Keratinocyte (primary cell): ENCODE data around the gene ERBB4. TPM values are rescaled to one million over a fixed set of nuclear protein-coding genes. Genes with fewer than 3 reads are reported as not detected.

ENCODE experiments used
- DNase-seq: peaks from one replicate; pipeline ENCODE4 v3.0.0-alpha.2; 2011; ENCODE audit warnings: low read depth, missing footprints, low spot score
- FAIRE-seq: peaks from 2 replicates; lab custom pipeline; 2011; peaks lifted over from hg19 to GRCh38; lab: Jason Lieb, UNC
- H2AFZ ChIP-seq: 2 replicates; pipeline ENCODE4 v1.6.0; 2012; ENCODE audit warnings: low read length, control low read depth, inconsistent platforms; ENCODE audit not compliant: control insufficient read depth
- H3K27ac ChIP-seq: 2 replicates; pipeline ENCODE4 v1.5.1; 2011; ENCODE audit warnings: low read length; ENCODE audit not compliant: control insufficient read depth, insufficient read depth
- H3K27me3 ChIP-seq: 3 replicates; pipeline ENCODE4 v1.6.0; 2011; ENCODE audit warnings: low read length; ENCODE audit not compliant: control insufficient read depth, insufficient read depth; ENCODE audit errors: extremely low read depth
- H3K36me3 ChIP-seq, 2 experiments: 2 replicates in 1 of 2; 3 replicates in 1 of 2; pipeline ENCODE4 v1.5.1; 2011; ENCODE audit warnings: low read length in 2 of 2, mild to moderate bottlenecking in 1 of 2; ENCODE audit not compliant: control insufficient read depth in 2 of 2, insufficient read depth in 2 of 2; ENCODE audit errors: extremely low read depth in 1 of 2
- H3K4me1 ChIP-seq: 3 replicates; pipeline ENCODE4 v1.5.1; 2011; ENCODE audit warnings: low read length; ENCODE audit not compliant: control insufficient read depth, insufficient read depth; ENCODE audit errors: extremely low read depth
- H3K4me2 ChIP-seq: 3 replicates; pipeline ENCODE4 v1.6.0; 2011; ENCODE audit warnings: low read depth, low read length; ENCODE audit not compliant: control insufficient read depth, insufficient read depth; ENCODE audit errors: extremely low read depth
- H3K4me3 ChIP-seq, 3 experiments: fragments of 200-600 bp in 1 of 3; sonication (generic) in 1 of 3; 2 replicates in 2 of 3; 3 replicates in 1 of 3; pipeline ENCODE4 v1.5.1; 2011 to 2016; ENCODE audit warnings: low read length in 3 of 3, mild to moderate bottlenecking in 3 of 3, control low read depth in 2 of 3, inconsistent platforms in 1 of 3, low read depth in 1 of 3, mixed read lengths in 1 of 3, mixed run types in 1 of 3, moderate library complexity in 1 of 3; ENCODE audit not compliant: control insufficient read depth in 2 of 3, insufficient read depth in 2 of 3; ENCODE audit errors: extremely low read depth in 1 of 3
- H3K79me2 ChIP-seq: 2 replicates; pipeline ENCODE4 v1.6.0; 2012; ENCODE audit warnings: low read length; ENCODE audit not compliant: control insufficient read depth, insufficient read depth
- H3K9ac ChIP-seq: 3 replicates; pipeline ENCODE4 v1.6.0; 2011; ENCODE audit warnings: low read length; ENCODE audit not compliant: control insufficient read depth, insufficient read depth; ENCODE audit errors: extremely low read depth
- H3K9me1 ChIP-seq: 3 replicates; pipeline ENCODE4 v1.6.0; 2011; ENCODE audit warnings: low read length; ENCODE audit not compliant: control insufficient read depth, insufficient read depth; ENCODE audit errors: extremely low read depth
- H3K9me3 ChIP-seq: 2 replicates; pipeline ENCODE4 v1.5.1; 2012; ENCODE audit warnings: low read depth, low read length; ENCODE audit not compliant: control insufficient read depth
- H4K20me1 ChIP-seq: 3 replicates; pipeline ENCODE4 v1.6.0; 2011; ENCODE audit warnings: low read length; ENCODE audit not compliant: control insufficient read depth, insufficient read depth; ENCODE audit errors: extremely low read depth
- EZH2 ChIP-seq: IDR thresholded peaks from one replicate; pipeline ENCODE4 v1.6.1; 2012; ENCODE audit warnings: inconsistent platforms, mild to moderate bottlenecking, low read length, moderate library complexity
- dilution Hi-C: fragments of 300-500 bp; cut with MboI; formaldehyde crosslinking; loops from one replicate; pipeline ENCODE4 v1.7.0; 2020; ENCODE audit warnings: low sequenced_read_pairs; ENCODE audit not compliant: extremely low pct_ligation_motif_present
- polyA plus RNA-seq, 5 experiments: library from polyadenylated mRNA; depleted of rRNA in 3 of 5; stranded (reverse) in 3 of 5; stranded (forward) in 1 of 5; unstranded in 1 of 5; fragments of >200 nt; gene quantifications; 1 replicate in 1 of 5; 2 replicates in 3 of 5; 3 replicates in 1 of 5; pipeline versions ENCODE4 v1.2.1 to v1.2.3, GENCODE V29; 2011 to 2012; ENCODE audit warnings: missing spikeins in 2 of 5, low read depth in 1 of 5, low replicate concordance in 1 of 5
- TF ChIP-seq, protein P1 (sequence below), 3 experiments: IDR thresholded peaks in 1 of 3; conservative IDR thresholded peaks in 1 of 3; optimal IDR thresholded peaks in 1 of 3; 2 replicates in 2 of 3; 3 replicates in 1 of 3; pipeline versions ENCODE3 to v1.5.1; 2011; ENCODE audit warnings: low read length in 3 of 3, mild to moderate bottlenecking in 3 of 3, moderate library complexity in 2 of 3, control low read depth in 1 of 3, inconsistent platforms in 1 of 3; ENCODE audit not compliant: insufficient read depth in 2 of 3; ENCODE audit errors: extremely low read depth in 1 of 3

Gene ERBB4
- polyA plus RNA-seq, 1 donor (not counting 4 experiments of a cell fraction or from before 2014, with no cell fraction given): 0.01 TPM

GRCh38 chr2:212032032-212032431 is 506.6 kb downstream of the ERBB4 start:
- TF ChIP-seq, protein P1, sequence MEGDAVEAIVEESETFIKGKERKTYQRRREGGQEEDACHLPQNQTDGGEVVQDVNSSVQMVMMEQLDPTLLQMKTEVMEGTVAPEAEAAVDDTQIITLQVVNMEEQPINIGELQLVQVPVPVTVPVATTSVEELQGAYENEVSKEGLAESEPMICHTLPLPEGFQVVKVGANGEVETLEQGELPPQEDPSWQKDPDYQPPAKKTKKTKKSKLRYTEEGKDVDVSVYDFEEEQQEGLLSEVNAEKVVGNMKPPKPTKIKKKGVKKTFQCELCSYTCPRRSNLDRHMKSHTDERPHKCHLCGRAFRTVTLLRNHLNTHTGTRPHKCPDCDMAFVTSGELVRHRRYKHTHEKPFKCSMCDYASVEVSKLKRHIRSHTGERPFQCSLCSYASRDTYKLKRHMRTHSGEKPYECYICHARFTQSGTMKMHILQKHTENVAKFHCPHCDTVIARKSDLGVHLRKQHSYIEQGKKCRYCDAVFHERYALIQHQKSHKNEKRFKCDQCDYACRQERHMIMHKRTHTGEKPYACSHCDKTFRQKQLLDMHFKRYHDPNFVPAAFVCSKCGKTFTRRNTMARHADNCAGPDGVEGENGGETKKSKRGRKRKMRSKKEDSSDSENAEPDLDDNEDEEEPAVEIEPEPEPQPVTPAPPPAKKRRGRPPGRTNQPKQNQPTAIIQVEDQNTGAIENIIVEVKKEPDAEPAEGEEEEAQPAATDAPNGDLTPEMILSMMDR (optimal IDR thresholded peaks at IDR 0.05 in 1 of 3, IDR thresholded peaks at IDR 0.05 in 1 of 3, conservative IDR thresholded peaks at IDR 0.05 in 1 of 3; ENCODE audit: extremely low read depth in 1 of 3, insufficient read depth in 2 of 3, low read length in 3 of 3): no peak
- TF ChIP-seq EZH2: no peak
- DNase-seq (no peak), FAIRE-seq (no peak)
- Histone ChIP-seq H4K20me1 (no peaks in the 10 kb centered on the region), H3K4me3 (no peak overlapping the region), H3K9me3 (no peaks in the 10 kb centered on the region), H3K4me2 (no peak overlapping the region), H3K9me1 (no peaks in the 10 kb centered on the region), H3K9ac (no peak overlapping the region), H3K27ac (no peak overlapping the region), H3K4me1 (no peaks in the 10 kb centered on the region), H3K27me3 (no peaks in the 10 kb centered on the region), H3K36me3 (no peaks in the 10 kb centered on the region), H3K79me2 (no peaks in the 10 kb centered on the region), H2AFZ (no peak overlapping the region)
- dilution Hi-C loops: no loop called here

DNA sequence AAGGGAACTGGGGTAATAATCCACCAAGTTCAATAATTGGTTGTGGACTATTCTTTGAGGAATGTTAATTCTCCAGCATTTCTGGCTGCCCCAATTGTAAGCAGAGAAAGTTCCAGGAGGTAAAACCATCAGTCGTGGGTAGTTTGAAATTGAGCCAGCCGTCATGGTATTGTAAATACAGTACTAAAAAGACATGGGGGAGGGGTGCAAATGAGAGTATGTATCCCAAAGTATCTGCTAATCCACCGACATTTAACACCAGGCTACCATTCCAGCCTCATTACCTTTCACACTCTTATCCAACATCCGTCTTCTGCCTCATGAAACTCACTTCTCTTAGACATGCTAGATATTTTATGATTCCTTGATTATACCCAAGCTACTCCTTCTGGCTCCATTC is 507.9 kb downstream of the ERBB4 start:
- no peak overlapping the region for H3K9ac ChIP-seq
- no peaks in the 10 kb centered on the region for H3K27me3 ChIP-seq
- DNase-seq (no peak), FAIRE-seq (no peak)
- H3K27ac ChIP-seq: no peak overlapping the region
- no peaks in the 10 kb centered on the region for H3K36me3 ChIP-seq
- H3K9me3 ChIP-seq: no peaks in the 10 kb centered on the region
- no peaks in the 10 kb centered on the region for H4K20me1 ChIP-seq
- H2AFZ ChIP-seq: no peak overlapping the region
- no peaks in the 10 kb centered on the region for H3K79me2 ChIP-seq
- no peaks in the 10 kb centered on the region for H3K9me1 ChIP-seq
- H3K4me3 ChIP-seq: no peak overlapping the region
- no peaks in the 10 kb centered on the region for H3K4me1 ChIP-seq
- no peak overlapping the region for H3K4me2 ChIP-seq
- dilution Hi-C loops: no loop called here
- TF ChIP-seq EZH2: no peak
- TF ChIP-seq, protein P1 (optimal IDR thresholded peaks at IDR 0.05 in 1 of 3, IDR thresholded peaks at IDR 0.05 in 1 of 3, conservative IDR thresholded peaks at IDR 0.05 in 1 of 3; ENCODE audit: extremely low read depth in 1 of 3, insufficient read depth in 2 of 3, low read length in 3 of 3): no peak
